CD4-positive, alpha-beta T cell (primary cell): ENCODE measurements around the gene FBXO21. TPM values are rescaled to one million over a fixed set of nuclear protein-coding genes. Genes with fewer than 3 reads are reported as not detected.

Experiments used
- ATAC-seq: fragments of 200-7000 bp; cut with Tn5 transposase; one replicate; pipeline ENCODE4 v1.10.0; 2022; ENCODE audit warnings: mild to moderate bottlenecking; ENCODE audit not compliant: poor library complexity
- CTCF ChIA-PET: fragments of 350-600 bp; sonication (Branson Sonifier 250); formaldehyde crosslinking; loops from one replicate; lab custom pipeline; 2021; ENCODE audit warnings: antibody characterized with exemption, inconsistent platforms; lab: Charles Lee
- POLR2A ChIA-PET: fragments of 350-600 bp; sonication (Branson Sonifier 250); formaldehyde crosslinking; loops from one replicate; lab custom pipeline; 2021; ENCODE audit warnings: antibody characterized with exemption, inconsistent platforms; lab: Charles Lee
- DNase-seq, 14 experiments: peaks; one replicate each; pipeline ENCODE4 v3.0.0-alpha.2; 2013 to 2020; ENCODE audit warnings: mixed read lengths in 2 of 14
- H3K27ac ChIP-seq, 2 donors: one replicate each; pipeline versions ENCODE4 v1.5.1 to v1.7.0; 2013; ENCODE audit warnings: low read length in 2 of 2, low read depth in 1 of 2, mild to moderate bottlenecking in 1 of 2
- H3K27me3 ChIP-seq, 2 experiments: 1 replicate in 1 of 2; 2 replicates in 1 of 2; pipeline versions ENCODE4 v1.6.1 to v1.7.0; 2013; ENCODE audit warnings: low read length in 2 of 2, control low read depth in 1 of 2, mild to moderate bottlenecking in 1 of 2, moderate library complexity in 1 of 2; ENCODE audit not compliant: insufficient read depth in 2 of 2, control insufficient read depth in 1 of 2
- H3K36me3 ChIP-seq: one replicate; pipeline ENCODE4 v1.6.1; 2013; ENCODE audit warnings: low read length, control low read depth; ENCODE audit not compliant: insufficient read depth
- H3K4me1 ChIP-seq: one replicate; pipeline ENCODE4 v1.6.1; 2013; ENCODE audit warnings: low read length, control low read depth; ENCODE audit not compliant: insufficient read depth
- H3K4me3 ChIP-seq: one replicate; pipeline ENCODE4 v1.5.1; 2013; ENCODE audit warnings: mild to moderate bottlenecking, low read length, moderate library complexity
- H3K9me3 ChIP-seq, 2 experiments: 1 replicate in 1 of 2; 2 replicates in 1 of 2; pipeline versions ENCODE4 v1.6.1 to v1.7.0; 2013; ENCODE audit warnings: low read length in 2 of 2, mild to moderate bottlenecking in 2 of 2, control low read depth in 1 of 2, moderate library complexity in 1 of 2; ENCODE audit not compliant: control insufficient read depth in 1 of 2, insufficient read depth in 1 of 2
- H3K27ac Mint-ChIP-seq: one replicate; pipeline ENCODE4 v1.8.0; 2020; ENCODE audit warnings: mixed read lengths
- H3K27me3 Mint-ChIP-seq: one replicate; pipeline ENCODE4 v1.8.0; 2021; ENCODE audit warnings: mixed read lengths
- H3K36me3 Mint-ChIP-seq: one replicate; pipeline ENCODE4 v1.8.0; 2021; ENCODE audit warnings: low read depth, mixed read lengths
- H3K4me1 Mint-ChIP-seq: one replicate; pipeline ENCODE4 v1.8.0; 2021; ENCODE audit warnings: low read depth, mixed read lengths
- H3K4me3 Mint-ChIP-seq: one replicate; pipeline ENCODE4 v1.8.0; 2020; ENCODE audit warnings: mild to moderate bottlenecking, mixed read lengths
- H3K9me3 Mint-ChIP-seq: one replicate; pipeline ENCODE4 v1.8.0; 2020; ENCODE audit warnings: mixed read lengths
- CTCF ChIP-seq: fragments of 200-600 bp; IDR thresholded peaks from one replicate; pipeline ENCODE4 v1.8.0; 2022; ENCODE audit warnings: antibody characterized with exemption, mild to moderate bottlenecking
- intact Hi-C, 2 experiments: fragments of 100-400 bp; cut with DNase I in 1 of 2; cut with micrococcal nuclease in 1 of 2; formaldehyde crosslinking; loops; one replicate each; pipeline versions ENCODE4 v1.15.1 to v1.9.0; 2023 to 2025; cut with DNase I, micrococcal nuclease
- polyA plus RNA-seq, 2 donors: library from polyadenylated mRNA; unstranded; fragments of 120-200 nt; gene quantifications; one replicate each; pipeline ENCODE4 v1.2.1, GENCODE V29; 2013
- total RNA-seq, 174 experiments: library from RNA in 2 of 174; stranded (reverse) in 2 of 174; gene quantifications; one replicate each; pipeline ENCODE4 v1.2.3 and lab custom pipeline; 2021 to 2026

The FBXO21 gene
- total RNA-seq = 10 to 100 TPM; 67.7 to 67.9 TPM
- polyA plus RNA-seq (2013, experiment 1 of 2) = 18.7 TPM
- polyA plus RNA-seq (2013, experiment 2 of 2) = 18.1 TPM
- total RNA-seq (lab: John Stamatoyannopoulos, UW) = 51.9 to 165 (median 81.6) reads per million in 172 experiments

DNA sequence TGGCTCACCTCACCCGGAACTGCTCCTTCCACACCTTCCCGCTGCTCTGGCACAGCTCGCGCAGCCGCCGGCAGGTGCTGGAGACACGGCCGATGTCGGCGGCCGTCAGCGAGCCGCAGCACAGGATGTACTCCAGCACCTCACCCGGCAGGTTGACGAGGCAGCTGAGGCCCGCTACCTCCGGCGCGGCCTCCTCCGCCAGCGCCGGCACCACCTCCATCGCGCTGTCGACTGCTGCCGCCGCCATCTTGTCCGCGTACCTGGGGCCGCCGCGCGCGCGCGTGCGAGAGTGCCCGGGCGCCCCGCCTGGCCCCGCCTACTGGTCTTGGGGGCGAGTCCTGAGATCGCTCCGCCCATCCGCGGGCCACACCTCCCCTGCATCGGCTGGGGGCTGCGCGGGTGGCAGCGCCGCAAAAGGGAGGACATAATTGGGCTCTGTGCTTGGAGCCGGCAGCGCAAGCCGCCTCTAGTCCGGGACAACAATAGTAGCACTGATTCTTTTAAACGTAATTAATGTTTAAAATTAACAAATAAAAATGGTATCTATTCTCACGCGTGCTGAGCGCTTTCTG lies at the start of gene FBXO21:
Gene FBXO21 (minus strand): TSS at position 261 of the 572 bp plus-strand sequence. CDS start 14 bp downstream, at position 247.
- H3K4me1 Mint-ChIP-seq = peaks cover 44% of the 10 kb centered on the region
- H3K27me3 Mint-ChIP-seq = no peaks in the 10 kb centered on the region
- H3K9me3 Mint-ChIP-seq = no peaks in the 10 kb centered on the region
- CTCF ChIA-PET = no interaction called here
- H3K4me1 ChIP-seq = peaks cover 19% of the 10 kb centered on the region
- ATAC-seq (peak; percentile 91), DNase-seq (peak; percentile 89 to 97 (median 94))
- H3K36me3 Mint-ChIP-seq = peaks cover 37% of the 10 kb centered on the region
- H3K27ac Mint-ChIP-seq = peak within 1 kb of the TSS; percentile 91
- peak within 1 kb of the TSS; percentile 94 for H3K4me3 Mint-ChIP-seq
- no peaks in the 10 kb centered on the region for H3K9me3 ChIP-seq
- no peaks in the 10 kb centered on the region for H3K27me3 ChIP-seq
- TF ChIP-seq CTCF = no peak
- intact Hi-C loops = loop anchor here in 1 of 2 experiments (2.0 to 5.0 kb wide), 2 partner anchors 368 to 451 kb away; partner anchors contain the start of genes RNFT2 and SPRING1
- POLR2A ChIA-PET = no interaction called here
- H3K27ac ChIP-seq = peak within 1 kb of the TSS in 1 of 2 donors; percentile 44
- peak within 1 kb of the TSS; percentile 91 for H3K4me3 ChIP-seq
- H3K36me3 ChIP-seq = peaks cover 17% of the 10 kb centered on the region

GRCh38 chr12:117236456-117237001 lies 46.3 kb upstream of the FBXO21 start:
- CTCF ChIA-PET = no interaction called here
- Mint-ChIP-seq H3K4me3 (no peak overlapping the region), H3K4me1 (no peaks in the 10 kb centered on the region), H3K27me3 (peaks cover 36% of the 10 kb centered on the region), H3K9me3 (no peaks in the 10 kb centered on the region), H3K36me3 (no peaks in the 10 kb centered on the region), H3K27ac (no peak overlapping the region)
- ATAC-seq (no peak), DNase-seq (peak; percentile 51 to 81 (median 62))
- intact Hi-C loops = loop anchor here (1.0 to 2.0 kb wide), 2 partner anchors 600 to 601 kb away; no protein-coding TSS in a partner anchor
- peak; percentile 65 for TF ChIP-seq CTCF
- Histone ChIP-seq H3K27ac (no peak overlapping the region), H3K4me1 (peaks cover 5% of the 10 kb centered on the region), H3K36me3 (no peaks in the 10 kb centered on the region), H3K4me3 (no peak overlapping the region), H3K9me3 (no peaks in the 10 kb centered on the region), H3K27me3 (peaks cover 2 to 22% of the 10 kb centered on the region in 2 experiments)
- POLR2A ChIA-PET = no interaction called here

DNA sequence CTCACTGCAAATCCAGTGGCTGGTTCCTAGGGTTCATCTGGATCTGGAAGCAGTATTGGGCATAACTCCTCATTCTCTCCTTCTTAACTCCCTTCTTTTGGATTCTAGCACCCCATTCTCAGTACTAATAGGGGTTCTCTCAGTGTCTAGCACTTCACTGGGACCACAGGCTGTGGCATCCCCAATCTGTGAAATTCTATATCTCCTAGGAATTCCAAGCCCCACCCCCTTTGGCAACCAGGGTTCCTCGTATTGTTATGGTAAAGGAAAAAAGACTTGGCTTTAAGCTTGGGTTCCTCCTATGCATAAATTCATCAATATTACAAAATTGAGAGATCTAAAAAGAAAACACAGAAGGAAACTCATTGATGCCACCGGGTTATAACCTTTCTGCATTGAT lies 45.0 kb upstream of the FBXO21 start:
- no peak overlapping the region for H3K4me3 Mint-ChIP-seq
- Histone ChIP-seq H3K27me3 (peaks cover 5 to 24% of the 10 kb centered on the region in 2 experiments), H3K9me3 (no peaks in the 10 kb centered on the region), H3K36me3 (no peaks in the 10 kb centered on the region), H3K4me3 (no peak overlapping the region), H3K4me1 (peaks cover 5% of the 10 kb centered on the region), H3K27ac (no peak overlapping the region)
- DNase-seq (no peak), ATAC-seq (no peak)
- H3K36me3 Mint-ChIP-seq = no peaks in the 10 kb centered on the region
- POLR2A ChIA-PET = no interaction called here
- peaks cover 36% of the 10 kb centered on the region for H3K27me3 Mint-ChIP-seq
- no peak overlapping the region for H3K27ac Mint-ChIP-seq
- no peaks in the 10 kb centered on the region for H3K9me3 Mint-ChIP-seq
- TF ChIP-seq CTCF = no peak
- intact Hi-C loops = no loop called here
- CTCF ChIA-PET = no interaction called here
- H3K4me1 Mint-ChIP-seq = no peaks in the 10 kb centered on the region
